NCI-H446 treated with DMSO at 0.1 percent for 48 hours (cell line): ENCODE results near the gene CDX2.

Experiments used
- DNase-seq: peaks from one replicate; lab custom pipeline; 2025; lab: John Stamatoyannopoulos, UW

CDX2 gene

DNA sequence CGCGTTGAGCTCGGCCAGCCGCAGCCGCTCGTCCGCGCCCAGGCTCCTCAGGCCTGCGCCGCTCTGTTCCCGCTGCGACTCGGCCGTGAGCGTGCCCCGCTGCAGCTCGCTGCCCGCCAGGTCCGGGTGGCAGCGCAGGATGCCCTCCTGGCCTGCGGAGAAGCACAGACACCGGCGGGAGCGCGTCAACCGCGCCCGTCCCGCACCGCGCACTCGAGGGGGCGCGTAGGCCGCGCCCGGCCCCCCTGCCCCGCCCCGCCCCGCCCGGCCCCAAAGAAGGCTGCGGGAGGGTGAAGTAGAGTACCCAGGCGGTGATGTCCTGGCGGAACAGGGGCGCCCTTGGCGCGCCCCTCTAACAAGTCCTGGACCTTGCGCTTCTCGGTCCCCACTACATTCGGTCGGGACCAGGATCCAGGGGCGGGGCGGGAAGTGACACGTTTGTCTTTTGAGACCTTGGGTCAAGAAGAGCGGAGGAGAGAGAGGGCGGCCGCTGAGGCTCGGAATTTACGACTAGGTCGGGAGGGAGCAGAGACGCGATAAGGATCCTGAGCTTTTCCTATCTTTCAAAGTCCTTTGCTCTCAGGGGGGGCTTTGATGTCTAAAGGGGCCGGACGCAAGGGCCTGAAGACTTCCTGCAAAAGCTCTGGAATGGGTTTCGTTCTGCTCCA is 9.3 kb upstream of the CDX2 start:
- DNase-seq = no peak

DNA sequence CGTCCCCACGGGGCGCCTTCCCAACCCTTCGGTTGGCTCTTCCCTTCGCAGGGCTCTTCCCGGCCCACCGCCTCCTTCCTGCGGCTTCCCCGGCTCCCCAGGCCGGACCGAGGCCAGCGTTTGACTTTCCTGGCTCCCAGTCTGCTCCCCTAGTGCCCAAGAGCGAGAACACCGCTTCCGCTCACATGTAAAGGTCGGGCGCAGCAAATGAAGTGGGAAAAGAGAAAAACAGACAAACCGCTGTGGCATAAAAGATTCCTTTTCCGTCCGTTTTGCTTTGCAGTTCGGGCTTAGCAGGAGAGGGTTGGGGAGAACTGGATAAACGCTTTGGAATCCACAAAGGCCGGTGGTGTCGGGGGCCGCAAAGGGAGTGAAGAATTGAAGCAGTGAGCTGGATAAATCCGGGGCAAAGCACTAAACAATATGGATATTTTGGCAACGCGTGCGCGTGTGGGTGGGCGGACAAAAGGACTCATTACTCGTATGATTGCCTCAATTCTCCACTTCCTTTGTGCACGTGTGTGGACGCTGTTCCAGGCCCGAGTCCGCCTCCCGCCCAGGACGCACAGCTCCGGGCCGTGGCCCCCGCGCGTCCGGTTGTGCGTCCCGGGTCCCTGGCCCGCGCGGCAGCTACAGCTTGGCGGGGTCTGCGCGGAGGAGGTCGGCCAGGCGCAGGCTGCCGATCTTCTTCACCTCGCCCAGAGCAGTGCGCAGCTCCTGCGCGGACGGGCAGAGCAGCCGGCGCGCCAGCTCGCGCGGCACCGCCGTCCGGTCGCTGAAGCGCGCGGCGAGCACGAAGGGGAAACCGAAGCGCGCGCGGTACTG is 8.6 kb upstream of the CDX2 start:
- DNase-seq = no peak

DNA sequence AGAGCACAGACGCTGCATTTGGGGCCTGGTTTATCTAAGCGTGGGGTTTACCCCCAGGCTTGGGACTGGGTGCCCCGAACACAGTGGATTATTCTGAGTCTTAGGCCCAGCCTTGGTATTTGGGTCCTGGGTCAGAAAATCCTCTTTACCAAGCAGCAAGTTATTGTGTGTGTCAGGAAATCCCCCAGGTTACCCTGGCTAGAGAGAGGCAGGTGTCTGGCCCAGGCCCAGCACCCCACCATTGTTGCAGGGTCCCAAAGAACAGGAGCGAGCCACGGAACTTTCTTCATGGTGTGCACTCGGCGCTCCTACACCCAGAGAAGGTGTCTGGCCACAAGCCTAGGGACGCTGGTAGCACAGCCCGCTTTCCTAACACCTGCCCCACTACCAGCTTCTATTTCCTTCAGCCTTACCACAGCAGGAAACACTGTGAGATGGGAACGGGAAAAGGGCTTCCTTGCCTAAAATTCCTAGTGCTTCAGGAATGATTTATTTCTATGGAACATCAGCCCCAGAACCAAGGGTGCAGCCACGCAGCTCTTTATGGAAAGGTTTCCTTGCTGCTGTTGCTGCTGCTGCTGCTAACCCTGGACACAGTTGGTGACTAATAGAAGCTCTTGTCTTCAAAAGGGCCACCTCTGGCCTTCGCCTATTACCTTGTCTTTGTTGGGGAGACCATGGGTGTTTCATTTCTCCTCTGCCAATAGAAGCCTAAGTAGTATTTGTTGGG is 7.4 kb upstream of the CDX2 start:
- no peak for DNase-seq

DNA sequence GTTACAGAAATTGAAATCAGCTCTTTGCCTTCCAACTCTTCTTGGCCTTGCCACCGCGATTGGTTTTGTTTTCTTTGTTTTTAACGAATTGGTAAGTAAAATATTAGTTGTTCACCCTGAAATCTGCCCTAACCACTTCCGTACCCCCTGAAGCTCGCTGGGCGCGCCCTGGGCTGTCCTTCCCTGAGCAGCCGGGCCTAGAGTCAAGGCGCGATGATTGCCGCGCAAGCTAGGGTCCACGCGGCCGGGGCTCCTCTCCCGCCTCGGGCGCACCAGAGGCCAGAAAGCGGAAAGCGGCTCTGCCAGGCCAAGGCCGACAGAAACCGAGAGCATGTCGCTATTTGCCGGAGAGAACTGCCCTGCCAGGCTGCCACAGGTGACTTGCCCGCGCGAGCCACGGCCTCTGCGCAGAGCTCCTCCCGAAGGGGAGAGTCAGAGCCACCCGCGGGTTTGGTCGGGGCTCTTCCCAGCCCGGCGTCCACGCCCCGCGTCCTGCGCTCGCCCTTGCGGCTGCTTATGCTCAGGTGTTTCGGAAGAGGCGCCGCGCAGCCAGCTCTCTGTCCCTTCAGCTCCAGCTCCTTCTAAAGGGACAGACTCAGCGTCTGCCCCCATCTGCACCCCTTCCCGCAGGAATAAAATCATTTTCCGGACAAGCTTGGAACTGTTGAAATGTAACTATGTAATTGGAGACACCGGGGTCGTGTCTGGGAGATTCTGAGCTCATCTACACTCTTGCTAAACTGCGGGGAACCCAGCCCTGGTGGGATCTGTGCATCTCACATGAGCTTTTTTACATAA is 6.6 kb upstream of the CDX2 start:
- DNase-seq = no peak

DNA sequence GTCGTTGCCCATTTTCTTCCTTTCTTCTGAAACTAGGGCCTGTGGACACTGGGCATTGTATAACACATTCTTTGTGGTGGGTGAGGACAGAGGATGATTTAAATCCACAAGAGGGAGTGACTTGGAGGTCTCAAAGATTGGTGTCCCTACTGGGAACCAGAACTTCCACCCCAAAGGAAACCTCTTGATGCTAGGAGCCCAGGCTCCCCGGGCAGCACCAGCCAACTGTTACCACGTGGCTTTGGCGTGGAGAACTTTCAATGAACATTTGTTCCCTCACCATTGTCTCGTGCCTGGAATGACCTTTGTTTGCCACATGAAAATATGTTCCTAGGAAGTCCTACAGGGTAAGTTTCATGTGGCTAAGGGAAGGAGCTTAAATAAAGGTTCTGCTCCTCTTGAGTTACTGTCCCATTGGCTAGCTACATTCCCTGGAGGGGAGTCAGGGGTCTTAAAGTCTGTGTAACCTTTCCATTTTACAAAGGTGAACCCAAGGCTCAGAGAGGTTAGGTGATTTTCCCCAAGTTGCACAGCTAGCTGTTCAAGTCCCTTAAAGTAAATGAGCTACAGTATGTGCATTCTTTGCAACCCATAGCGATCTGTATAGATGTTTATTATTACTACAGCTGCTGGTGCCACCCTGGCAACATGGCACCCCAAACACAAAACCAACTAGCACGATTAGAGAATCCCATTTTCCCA is 5.0 kb upstream of the CDX2 start:
- no peak for DNase-seq

DNA sequence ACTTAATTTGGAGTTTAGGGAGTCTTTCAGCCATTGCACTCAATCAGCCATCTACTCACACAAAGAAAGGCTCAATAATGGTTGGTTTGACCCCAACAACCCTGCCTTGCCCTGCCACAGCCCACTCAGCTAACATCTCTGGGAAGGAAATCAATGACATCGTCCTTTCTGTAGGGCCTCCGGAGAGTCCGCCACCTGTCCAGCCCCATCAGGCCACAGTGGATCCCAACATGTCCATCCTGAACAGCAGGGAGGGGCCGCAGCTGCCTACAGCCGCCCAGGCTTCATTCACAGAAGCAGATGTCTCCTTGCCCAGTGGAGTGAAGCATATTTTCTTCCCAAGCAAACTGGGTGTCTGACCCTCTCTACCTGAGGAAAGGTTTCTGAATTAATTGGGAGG is 4.2 kb upstream of the CDX2 start:
- DNase-seq = no peak

DNA sequence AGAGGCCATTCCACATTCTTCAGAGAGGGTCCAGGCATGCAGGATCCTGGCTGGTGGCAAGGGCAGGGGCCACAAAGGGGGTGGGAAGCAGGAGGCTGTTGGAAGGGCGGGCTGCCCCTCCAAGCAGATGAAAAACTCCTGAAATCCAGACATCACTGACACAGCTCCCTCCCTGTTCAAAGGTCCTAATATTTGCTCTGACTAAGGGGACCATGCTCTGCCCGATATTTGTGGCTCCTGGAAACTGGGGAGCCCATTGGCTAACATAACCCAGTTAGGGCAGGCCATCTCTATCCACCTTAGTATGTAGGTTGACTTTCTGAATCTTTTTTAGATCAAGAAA is 3.3 kb upstream of the CDX2 start:
- DNase-seq = no peak

DNA sequence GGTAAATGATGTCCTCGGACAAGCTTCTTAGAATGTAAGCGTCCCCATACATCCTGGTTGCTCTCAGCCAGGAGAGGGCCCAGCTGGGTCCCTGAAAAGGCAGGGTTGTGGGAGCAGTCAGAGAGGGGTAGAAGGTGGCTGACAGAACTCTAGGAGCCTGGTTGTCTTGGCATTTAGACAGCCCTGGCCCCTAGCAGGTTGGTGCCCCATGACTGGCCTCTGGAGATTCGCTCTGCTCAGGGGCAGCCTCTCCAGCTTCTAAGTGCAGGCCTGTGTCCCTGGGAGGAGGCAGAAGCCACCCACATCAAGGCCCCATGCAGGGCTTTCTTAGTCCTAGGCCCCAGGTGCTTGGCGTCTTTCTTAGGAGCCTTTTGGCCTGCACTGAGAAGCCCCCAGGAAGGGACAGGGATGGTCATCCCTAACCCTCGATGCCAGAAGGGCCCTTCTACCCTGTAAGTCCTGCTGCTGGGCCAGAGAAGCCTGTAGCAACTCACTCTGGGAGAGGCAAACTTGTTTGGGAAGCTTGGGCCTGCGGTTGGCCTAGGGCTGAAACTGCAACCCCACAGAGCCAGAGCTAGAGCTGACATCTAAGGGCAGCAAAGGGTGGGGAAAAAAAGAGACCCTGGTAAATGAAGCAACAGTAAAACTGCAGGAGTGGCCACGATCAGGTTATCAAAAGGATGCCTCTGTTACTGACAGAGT is 2.8 kb upstream of the CDX2 start:
- no peak for DNase-seq

DNA sequence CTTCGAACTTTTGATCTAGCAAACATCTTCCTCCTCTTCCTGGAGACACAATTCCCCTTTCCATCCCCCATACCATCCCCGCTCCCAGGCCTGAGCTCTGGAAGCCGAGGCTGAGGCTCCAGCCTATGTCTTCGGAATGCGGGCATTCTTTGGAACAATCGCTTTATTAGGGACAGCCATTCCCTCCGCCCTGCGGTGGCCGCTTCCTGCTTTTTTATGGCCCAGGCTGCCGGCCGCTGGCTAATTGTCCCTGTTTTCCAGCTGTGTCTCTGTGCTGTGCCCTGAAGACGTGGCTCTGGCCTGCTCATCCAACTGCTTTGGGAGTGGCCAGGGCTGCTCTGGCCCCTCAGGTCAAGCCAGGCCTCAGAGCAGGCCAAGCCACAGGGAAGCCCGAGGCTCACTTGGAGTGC is 2.1 kb upstream of the CDX2 start:
- no peak for DNase-seq

DNA sequence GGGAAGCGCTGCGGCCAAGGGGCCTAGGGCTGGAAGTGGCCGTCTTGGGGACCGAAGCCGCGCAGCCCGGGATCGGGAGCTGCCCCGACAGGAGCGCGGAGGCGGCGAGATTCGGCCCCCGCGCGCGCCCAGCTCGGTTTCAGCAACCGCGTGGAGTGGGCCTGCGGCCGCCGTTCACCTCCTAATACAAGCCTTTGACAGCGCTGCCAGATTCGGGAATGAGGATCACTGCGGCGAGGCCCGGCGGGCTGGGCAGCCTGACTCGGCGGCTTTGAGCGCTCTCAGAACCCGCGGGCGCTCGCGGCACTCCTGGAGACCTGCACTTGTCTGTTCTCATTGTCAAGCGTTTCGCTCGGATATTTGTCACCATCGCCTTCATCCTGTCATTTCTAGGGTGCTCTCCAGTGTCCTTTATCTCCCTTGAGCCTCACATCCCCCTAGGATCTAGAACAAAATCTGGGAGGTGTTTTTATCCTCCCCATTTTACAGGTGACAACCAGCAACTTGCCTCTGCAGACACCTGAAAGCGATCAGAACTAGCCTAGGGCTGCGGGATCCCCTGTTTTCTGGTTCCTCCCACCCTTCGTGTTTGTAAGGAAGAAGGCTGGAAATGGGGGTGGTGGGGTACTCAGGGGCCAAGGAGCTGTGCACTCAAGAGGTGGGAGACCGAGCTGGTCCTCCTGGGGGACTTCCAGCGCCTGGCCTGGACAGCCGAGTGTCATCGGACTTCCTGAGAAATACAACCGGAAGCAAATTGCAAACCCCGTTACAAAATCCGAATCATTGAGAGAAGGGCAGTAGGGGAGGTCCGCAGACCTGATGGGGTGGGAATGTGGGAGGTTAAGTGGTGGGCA is 1.5 kb upstream of the CDX2 start:
- no peak for DNase-seq

DNA sequence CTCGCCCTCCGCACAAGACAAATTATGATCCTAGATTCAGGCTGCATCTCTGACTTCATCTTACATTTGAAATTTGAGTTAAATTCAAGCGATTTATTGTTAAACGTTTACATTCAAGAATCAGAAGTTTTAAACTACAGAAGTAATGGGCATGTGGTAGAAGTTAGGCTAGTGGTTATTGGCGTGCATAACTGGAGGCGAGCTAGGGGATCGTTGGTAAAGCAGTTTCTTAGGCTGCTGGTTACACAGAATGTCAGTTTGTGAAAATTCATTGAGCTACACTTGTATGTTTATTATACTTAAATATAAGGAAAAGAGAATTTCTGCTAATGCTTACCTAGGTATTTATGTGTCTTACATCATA is 733 bp upstream of the CDX2 start:
- DNase-seq = no peak

DNA sequence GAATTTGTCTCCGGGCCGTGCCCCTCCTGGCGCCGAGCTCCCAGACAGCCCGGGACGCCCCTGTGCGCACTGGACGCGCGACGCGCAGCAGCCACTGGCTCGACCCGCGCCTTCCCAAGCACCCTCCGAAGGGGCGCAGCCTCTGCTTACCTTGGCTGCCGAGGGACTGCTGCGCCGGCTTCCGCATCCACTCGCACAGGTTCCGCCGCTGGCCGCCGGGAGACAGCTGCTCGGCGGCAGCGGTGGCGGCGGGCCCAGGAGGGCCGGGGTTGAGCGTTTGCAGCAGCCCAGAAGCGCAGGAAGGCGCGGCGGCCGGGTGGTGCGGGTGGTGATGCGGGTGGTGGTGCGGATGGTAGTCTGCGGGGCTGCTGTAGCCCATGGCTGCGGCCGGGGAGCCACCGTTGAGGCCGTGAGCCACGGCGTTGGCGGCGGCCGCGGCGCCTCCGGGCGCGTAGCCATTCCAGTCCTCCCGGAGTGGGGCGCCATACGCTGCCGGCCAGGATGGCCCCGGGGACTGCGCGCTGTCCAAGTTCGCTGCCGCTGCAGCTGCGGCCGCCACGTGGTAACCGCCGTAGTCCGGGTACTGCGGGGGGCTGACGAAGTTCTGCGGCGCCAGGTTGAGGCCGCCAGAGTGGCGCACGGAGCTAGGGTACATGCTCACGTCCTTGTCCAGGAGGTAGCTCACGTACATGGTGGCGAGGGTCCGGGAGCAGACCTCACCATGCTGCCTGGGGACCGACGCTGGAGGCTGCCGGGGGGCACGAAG is 616 bp downstream of the CDX2 start:
- no peak for DNase-seq

DNA sequence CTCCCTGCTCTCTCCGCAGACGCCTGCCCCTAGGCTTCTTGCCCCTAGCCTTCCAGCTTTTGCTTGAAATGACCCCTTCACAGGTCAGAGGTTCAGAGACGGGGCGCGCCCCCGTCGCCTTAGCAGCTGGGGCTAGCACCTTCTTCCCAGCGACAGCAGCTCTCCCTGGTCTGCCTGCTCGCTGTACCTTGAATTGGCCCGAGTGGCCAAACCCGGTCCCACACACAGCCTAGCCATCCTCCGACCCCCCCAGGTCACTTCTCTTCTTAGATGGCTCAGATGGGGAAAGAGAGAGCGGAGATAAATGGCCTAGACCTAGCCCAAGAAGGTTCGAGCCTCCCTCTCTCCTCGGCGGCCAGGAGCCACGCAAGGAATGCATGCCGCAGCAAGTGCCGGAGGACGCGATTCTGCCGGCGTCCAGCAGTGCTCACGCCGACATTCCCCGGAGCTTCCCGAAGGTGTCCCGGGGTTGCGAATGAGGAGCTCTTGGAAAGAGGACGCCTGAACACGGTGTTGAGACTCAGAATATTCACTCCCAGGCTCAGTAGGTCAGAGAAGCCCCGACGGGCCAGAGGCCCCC is 1.3 kb downstream of the CDX2 start:
- DNase-seq = no peak

DNA sequence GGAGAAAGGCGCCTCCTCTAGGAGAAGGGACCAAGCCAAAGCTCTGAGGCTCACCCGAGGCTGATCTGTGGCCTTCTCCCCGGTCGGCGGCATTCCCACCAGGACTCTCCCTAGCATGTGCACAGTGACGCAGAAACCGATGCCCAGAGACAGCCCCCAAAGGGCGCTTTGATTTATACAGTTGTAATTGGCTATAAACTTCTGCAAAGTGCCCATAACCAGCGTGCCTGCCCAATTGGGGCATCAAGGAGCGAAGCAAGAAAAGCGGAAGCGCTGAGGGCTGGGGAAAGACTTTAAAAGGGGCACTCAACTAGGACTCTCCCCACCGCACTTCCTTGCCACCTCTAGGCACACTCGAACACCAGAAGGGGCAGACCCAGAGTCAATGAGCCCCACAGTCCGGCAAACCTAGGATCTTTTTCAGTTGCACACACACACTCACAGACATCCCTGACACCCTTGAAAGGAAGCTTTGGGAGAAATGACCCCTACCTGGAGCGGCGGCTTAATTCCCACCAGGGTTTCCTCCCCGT is 1.8 kb downstream of the CDX2 start:
- DNase-seq = no peak

DNA sequence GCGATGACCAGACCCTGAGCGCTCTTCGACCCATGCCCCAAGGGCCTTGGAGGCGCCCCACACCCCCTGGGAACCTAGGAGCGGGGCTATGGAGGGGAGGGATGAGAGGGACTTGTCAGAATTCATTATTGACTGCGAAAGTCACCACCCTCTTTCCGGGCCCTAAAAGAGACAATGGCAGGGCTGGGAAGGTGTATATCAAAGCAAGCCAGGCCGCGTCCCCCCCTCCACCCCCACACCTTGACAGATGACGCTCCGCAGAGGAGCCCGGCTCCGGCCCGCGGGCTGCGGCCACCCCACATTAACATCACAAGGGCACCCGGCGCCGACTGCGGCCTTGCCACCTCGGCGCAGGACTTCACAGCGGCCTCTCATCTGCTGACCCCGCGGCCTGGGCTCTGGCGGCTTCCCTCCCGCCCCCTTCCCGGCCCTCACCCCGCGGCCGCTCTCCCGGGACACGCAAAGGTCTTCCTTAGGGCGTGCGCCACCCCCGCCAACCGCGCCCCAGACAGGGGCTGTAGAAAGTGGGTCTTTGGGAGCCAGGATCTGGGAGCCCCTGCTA is 2.4 kb downstream of the CDX2 start:
- no peak for DNase-seq

DNA sequence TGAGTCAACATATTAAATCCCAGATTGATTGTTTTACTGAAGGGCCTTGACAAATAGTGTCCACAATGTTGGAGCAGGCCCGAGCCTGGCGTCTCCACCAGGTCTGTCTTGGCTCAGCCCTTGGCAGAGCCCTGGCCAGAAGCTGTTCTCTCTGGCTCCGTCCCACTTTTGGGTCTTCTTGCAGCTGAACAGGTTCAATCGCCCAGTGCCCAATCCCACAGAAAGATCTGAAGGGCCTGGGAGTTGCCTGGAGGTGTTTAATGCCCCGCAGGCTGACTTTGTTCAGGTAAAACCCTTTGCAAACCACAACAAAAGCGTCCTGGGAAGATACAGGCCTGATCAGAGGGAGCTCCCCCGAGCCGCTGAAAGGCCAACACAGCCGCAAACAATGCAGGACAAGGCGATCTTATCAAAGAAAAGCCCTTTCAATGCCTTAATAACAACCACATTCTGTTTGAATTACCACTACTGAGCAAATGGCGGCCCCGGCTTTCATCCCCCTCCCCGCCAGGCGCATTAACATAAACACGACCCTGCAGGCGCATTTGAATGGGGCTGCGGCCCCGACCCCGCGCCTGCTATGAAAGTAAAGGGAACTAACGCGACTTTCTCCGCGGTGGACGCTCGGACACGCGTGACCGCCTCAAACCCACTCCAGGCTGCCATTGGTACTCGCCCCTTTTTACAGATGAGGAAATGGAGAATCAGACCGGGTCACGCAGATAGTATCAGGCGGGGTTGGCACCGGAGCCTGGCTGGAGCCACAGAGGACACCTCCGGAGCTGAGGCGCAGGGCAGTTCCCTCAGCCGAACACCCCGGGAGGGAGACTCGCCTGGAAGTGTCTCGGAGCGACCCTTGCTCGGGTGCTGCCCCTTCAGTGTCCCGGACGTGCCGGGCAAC is 3.1 kb downstream of the CDX2 start:
- DNase-seq = no peak

DNA sequence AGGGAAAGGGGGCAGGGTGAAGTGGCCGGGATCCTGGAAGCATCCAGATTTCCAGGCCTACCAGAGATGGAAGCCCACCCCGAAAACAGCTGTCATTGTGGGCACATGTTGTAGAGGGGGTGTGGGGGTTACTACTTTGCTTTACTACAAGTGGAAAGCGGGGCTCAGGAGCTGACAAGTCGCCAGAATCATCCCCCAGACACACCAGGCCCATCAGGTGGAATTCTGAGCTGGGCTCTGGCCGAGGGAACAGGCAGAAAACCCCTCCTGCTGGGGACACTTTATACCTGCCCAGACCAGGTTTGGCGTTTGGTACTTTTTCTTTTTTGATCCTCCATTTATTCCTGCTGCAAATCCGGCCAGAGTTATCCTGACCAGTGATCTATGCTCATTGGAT is 3.8 kb downstream of the CDX2 start:
- DNase-seq = no peak
